GM18873 (cell line): ENCODE measurements around the gene MEAF6.

Experiments
- ATAC-seq: cut with Tn5 transposase; IDR thresholded peaks from one replicate; pipeline ENCODE4 v1.9.1; 2021; ENCODE audit warnings: mild to moderate bottlenecking, moderate library complexity, moderate number of reproducible peaks; ENCODE audit not compliant: unreplicated experiment, low FRiP score

MEAF6 gene

DNA sequence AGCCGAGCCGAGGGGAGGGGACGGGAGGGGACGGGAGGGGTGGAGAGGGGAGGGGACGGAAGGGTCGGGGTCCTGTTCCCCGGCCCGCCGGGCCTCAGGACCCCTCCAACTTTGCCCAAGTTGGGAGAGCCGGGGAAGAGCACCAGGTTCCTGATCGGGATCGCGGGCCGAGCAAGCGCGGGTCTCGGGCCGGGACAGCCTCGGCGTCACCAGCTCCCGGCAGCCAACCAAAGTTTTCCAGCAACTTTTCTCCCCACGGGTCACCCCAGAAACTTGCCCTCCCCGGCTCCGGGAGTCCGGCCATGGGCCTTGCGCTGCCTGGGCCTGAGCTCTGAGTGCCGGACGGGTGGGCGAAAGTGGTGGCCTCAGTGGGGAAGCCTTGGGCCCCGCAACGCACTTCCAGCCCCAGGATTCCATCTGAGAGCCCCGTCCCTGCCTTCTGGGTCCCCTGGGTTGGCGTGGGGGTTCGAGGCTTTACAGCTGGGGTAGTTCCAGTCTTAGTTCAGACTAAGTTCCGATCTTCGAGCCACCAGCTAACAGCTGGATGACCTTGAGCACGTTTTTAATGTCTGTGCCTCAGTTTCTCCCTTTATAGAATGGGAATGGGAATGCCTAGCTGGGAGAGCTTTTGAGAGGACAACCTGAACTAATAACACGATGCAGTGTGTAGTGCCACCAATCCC lies 39.7 kb downstream of the MEAF6 start:
- ATAC-seq = no peak

DNA sequence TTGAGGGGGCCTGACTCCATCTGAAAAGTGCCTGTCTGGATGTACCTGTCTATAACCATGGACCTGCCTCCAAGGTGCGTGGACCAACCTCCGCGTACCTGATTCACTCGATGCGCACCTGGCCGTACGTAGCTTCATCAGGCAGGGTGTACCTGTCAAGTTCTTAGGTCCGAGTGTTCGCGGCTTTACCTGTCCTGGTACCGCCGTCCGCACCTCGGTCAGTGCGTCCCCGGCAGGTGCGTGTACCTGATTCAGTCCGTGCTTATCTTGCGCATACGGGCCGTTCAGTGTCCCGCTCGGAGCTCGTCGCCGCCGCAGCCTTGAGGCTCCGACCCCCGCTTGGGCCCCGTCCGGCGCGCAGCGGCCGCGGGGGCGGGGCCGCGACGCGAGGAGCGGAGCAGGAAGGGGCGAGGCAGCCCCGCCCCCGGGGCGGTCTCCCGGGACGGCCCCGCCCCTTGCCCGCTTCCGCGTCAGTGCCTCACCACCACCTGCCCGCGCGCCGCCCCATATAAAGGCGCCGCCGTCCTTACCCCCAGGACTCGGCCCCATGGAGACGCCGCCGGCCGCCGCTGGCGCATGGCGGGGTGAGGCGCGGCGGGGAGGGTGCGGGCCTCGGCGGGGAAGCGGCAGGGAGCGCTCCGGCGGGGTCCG lies 40.4 kb downstream of the MEAF6 start, which contains the start of gene ZC3H12A:
Gene ZC3H12A, plus strand, starts transcription at position 535 of the 651 bp plus-strand sequence. CDS start 917 bp downstream, outside the sequence.
- no peak for ATAC-seq

DNA sequence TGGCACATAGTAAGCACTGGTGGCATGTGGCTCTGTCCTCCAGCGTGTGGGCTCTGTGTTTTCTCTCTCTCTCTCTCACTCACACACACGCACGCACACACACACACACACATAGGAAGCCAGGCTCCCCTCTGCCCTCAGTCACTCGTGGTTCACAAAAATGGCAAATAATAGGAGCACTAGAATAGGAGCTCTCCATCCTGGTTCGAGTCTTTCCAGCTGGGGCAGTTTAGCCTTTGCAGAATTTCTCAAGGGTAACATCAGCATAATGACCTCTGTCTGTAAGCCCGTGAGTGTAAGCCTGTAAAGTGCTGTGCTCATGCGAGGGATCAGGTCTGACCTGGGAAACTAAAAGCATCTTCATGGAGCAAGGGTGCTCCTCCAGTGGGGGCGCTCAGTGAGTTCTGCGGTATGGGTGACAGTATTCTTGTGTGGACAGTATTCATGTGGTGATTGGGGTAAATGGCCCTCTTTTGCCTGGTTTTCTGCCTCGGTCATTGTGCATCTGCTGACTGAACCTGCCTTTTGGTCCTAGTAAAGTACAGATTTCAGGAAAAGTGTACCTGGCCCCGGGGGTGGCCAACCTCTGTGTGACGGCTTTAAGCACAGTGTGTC lies 41.0 kb downstream of the MEAF6 start:
- no peak for ATAC-seq

DNA sequence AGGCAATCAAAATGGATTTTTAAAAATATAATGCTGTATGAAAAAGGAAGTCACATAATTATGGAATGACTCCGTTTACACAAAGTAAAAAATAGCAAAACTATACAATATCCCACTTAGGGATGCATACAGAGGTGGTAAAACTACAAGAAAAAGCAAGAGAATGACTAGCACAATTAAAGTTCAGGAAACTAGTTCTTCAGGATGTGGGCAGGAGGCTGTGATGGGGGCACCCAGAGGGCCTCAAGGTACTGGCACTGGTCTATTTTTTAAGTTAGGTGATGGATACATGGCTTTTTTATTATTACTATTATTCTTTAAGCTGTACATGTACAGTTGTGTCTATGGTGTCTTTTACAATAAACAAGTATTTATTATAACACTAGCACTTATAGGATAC lies 41.6 kb downstream of the MEAF6 start:
- no peak for ATAC-seq

GRCh38 chr1:37472281-37472680 lies 42.3 kb downstream of the MEAF6 start:
- ATAC-seq = no peak

- ATAC-seq = no peak
Observed at GRCh38 chr1:37471345-37472231, 43.0 kb downstream of the MEAF6 start.

- ATAC-seq = no peak
Observed at GRCh38 chr1:37469386-37469785, 45.2 kb downstream of the MEAF6 start.

DNA sequence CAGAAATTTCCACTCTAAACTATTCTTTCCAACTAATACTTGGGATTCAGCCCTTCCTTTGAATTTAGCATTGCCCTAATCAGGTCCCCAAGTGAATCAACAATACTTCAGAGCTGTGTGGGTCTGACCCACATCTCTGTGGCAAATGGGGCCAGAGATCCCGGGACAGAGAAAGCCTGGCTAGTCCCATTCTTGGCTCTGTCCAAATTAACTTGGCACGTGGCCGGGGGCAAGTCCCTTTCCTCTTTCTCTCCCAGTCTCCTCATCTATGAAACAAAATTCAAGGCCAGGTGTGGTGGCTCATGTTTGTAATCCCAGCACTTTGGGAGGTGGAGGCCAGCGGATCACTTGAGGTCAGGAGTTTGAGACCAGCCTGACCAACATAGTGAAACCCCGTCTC lies 46.5 kb downstream of the MEAF6 start:
- no peak for ATAC-seq

GRCh38 chr1:37465593-37466517 lies 48.7 kb downstream of the MEAF6 start:
- ATAC-seq = no peak

GRCh38 chr1:37464443-37464842 lies 50.1 kb downstream of the MEAF6 start:
- no peak for ATAC-seq

DNA sequence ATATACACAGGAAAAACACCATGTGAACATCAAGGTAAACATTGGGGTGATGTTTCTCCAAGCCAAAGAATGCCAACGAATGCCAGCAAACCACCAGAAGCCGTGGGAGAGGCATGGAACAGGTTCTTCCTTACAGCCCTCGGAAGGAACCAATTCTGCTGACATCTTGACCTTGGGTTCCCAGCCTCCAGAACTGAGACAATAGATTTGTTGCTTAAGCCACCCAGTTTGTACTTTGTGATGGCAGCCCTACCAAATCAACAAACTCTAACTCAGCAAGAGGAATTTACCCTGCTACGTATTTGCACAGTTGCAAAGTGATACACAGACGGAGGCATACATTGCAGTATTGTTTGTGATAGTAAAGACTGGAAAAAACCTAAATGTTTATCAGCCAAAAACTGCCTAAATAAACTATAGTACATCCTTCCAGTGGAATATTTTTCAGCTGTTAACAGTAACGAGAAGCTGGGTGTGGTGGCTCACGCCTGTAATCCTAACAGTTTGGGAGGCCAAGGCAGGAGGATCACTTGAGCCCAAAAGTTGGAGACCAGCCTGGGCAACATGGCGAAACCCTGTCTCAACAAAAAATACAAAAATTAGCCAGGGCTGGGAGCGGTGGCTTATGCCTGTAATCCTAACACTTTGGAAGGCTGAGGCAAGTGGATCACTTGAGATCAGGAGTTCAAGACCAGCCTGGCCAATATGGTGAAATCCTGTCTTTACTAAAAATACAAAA lies 52.7 kb downstream of the MEAF6 start:
- no peak for ATAC-seq

- no peak for ATAC-seq
Observed at GRCh38 chr1:37458551-37458950, 56.0 kb downstream of the MEAF6 start.

- ATAC-seq = no peak
Observed at GRCh38 chr1:37456614-37457013, 58.0 kb downstream of the MEAF6 start.

DNA sequence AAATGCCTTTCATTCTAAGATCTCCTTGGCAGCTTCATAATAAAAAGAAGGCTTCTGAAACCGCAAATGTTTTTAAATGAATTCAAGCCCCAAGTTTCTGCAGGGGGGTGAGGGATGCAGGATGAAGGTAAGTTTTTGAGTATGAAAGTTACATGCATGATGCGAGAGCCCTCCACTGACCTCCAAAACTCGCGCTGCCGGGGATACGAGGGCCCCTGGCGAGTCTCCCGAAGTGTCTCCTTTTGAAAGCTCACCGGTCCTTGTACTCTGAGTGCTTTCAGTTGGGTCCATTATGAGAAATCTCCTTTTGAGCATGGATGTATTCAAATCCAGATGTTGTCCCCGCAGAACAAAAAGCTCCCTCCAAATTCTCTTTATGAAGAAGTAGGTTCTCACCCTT lies 59.0 kb downstream of the MEAF6 start:
- no peak for ATAC-seq

DNA sequence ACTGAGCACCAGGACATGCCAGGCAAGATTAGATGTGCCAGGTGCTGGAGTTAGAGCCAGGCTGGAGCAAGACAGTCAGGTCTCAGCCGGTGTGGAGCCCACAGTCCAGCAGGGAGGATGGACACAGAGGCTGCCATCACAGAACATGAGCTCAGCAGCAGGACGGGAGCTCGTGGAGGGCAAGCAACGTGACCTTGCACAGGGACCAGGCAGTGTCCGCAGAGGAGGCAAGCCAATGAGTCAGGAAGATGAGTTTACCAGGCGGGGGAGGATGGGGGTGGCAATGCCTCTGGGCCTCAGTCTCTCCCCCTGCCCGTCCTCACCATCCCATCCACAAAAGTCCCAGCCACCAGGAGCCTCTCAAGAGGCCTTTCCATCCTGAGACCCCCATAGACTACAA lies 60.9 kb downstream of the MEAF6 start:
- ATAC-seq = no peak

- no peak for ATAC-seq
Observed at GRCh38 chr1:37452416-37452815, 62.1 kb downstream of the MEAF6 start.

DNA sequence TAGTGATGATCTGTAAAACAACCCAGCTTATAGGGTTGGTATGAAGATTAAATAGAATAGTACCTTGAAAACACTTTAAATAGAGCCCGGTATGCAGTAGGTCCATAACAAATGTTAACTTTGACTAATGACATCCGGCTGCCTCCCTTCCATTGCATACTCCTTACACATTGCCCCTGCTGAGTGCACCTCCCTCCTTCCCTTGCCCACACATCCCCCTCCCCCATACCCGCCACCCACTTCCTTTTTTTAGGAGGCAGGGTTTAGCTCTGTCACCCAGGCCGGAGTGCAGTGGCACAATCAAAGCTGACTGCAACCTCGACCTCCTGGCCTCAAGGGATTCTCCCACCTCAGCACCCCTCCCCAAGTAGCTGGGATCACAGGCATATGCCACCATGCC lies 64.6 kb downstream of the MEAF6 start:
- ATAC-seq = no peak

DNA sequence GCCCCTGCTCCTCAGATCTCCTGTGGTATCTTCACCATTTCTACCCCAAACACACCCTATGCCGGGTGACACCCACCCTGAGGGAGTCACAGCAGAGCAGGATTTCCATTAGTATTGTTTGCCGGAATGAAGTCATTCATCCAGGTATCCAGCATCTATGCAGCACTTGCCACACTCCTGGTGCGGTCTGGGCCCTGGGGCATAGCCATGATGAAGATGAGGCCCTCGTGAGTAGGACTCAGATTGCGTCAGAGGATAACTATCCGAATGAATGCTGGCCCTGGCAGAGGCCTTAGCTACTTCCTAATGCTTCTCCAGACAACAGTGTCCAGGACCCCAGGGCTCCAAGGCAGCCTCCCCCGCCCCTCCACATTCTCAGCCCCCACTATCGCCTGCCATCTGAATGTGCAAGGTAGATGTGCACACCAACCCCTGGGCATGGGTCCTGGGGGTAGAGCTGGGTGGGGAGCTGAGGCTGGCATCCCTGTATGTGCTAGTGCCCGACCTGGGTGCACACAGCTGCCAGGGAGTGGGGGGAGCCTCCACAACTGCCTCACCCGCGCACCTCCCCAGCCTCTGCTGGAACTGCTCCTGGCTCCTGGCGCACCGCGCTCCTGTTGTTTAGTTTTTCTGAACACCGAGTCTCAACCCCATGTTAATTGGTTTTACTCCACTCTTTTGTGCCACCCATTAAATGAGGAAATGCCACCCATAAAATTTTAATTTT lies 65.7 kb downstream of the MEAF6 start:
- ATAC-seq = no peak
